Measurements from ENCODE around the gene TMEM163.

The TMEM163 gene

GRCh38 chr2:134522496-134523455, 196.0 kb downstream of the TMEM163 start:
- Histone ChIP-seq H3K36me3 (ENCODE audit: control insufficient read depth, low read length) (no peaks in the 10 kb centered on the region), H3F3A (ENCODE audit: control insufficient read depth, insufficient read depth) (no peaks in the 10 kb centered on the region), H3K27me3 (ENCODE audit: control insufficient read depth, low read length) (no peaks in the 10 kb centered on the region), H3K4me1 (ENCODE audit: control insufficient read depth, low read length) (no peaks in the 10 kb centered on the region), H3K79me2 (ENCODE audit: control insufficient read depth, low read length) (no peaks in the 10 kb centered on the region), H3K27ac (ENCODE audit: low read depth, low read length) (no peak overlapping the region), H4K20me1 (ENCODE audit: control insufficient read depth, insufficient read depth, low read depth, low read length) (no peaks in the 10 kb centered on the region), H3K9me2 (replicated peaks; ENCODE audit: control insufficient read depth, low read length) (no peaks in the 10 kb centered on the region), H3K9me3 (ENCODE audit: control insufficient read depth, insufficient read depth, low read length) (no peaks in the 10 kb centered on the region), H3K4me3 (ENCODE audit: low read length) (no peak overlapping the region), H3K4me2 (ENCODE audit: low read length) (no peak overlapping the region)
- TF ChIP-seq CTCF (IDR thresholded peaks at IDR 0.05; ENCODE audit: low read depth, low read length, poor library complexity, severe bottlenecking) (no peak), EZH2phosphoT487 (IDR thresholded peaks at IDR 0.05; ENCODE audit: borderline replicate concordance, low read length) (no peak)

DNA sequence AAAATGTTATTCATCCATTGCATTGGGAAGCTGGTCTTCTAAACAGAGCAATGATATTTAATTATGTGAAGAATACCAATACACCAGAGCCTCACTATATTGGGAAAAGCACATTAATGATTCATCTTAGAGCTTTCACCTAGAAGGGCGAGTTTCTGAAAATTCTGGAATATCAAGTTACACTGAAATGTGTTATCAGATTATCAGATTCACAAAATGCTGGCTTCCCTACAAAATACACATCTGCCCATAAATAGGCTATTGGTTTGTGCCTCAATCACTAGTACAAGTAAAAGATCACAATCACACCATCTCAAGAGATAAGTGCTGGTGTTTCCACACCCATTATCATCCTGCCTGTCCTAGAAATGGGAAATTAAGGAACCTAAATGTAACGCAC, 200.7 kb downstream of the TMEM163 start:
- Histone ChIP-seq H3K4me2 (ENCODE audit: low read length) (no peak overlapping the region), H3F3A (ENCODE audit: control insufficient read depth, insufficient read depth) (no peaks in the 10 kb centered on the region), H3K79me2 (ENCODE audit: control insufficient read depth, low read length) (no peaks in the 10 kb centered on the region), H4K20me1 (ENCODE audit: control insufficient read depth, insufficient read depth, low read depth, low read length) (no peaks in the 10 kb centered on the region), H3K9me2 (replicated peaks; ENCODE audit: control insufficient read depth, low read length) (no peaks in the 10 kb centered on the region), H3K9me3 (ENCODE audit: control insufficient read depth, insufficient read depth, low read length) (no peaks in the 10 kb centered on the region), H3K27me3 (ENCODE audit: control insufficient read depth, low read length) (no peaks in the 10 kb centered on the region), H3K27ac (ENCODE audit: low read depth, low read length) (no peak overlapping the region), H3K36me3 (ENCODE audit: control insufficient read depth, low read length) (no peaks in the 10 kb centered on the region), H3K4me1 (ENCODE audit: control insufficient read depth, low read length) (no peaks in the 10 kb centered on the region), H3K4me3 (ENCODE audit: low read length) (no peak overlapping the region)
- TF ChIP-seq EZH2phosphoT487 (IDR thresholded peaks at IDR 0.05; ENCODE audit: borderline replicate concordance, low read length) (no peak), CTCF (IDR thresholded peaks at IDR 0.05; ENCODE audit: low read depth, low read length, poor library complexity, severe bottlenecking) (no peak)

- Histone ChIP-seq H3K27ac (ENCODE audit: low read depth, low read length) (no peak overlapping the region), H3F3A (ENCODE audit: control insufficient read depth, insufficient read depth) (no peaks in the 10 kb centered on the region), H3K4me3 (ENCODE audit: low read length) (no peak overlapping the region), H3K9me3 (ENCODE audit: control insufficient read depth, insufficient read depth, low read length) (no peaks in the 10 kb centered on the region), H3K4me2 (ENCODE audit: low read length) (no peak overlapping the region), H4K20me1 (ENCODE audit: control insufficient read depth, insufficient read depth, low read depth, low read length) (no peaks in the 10 kb centered on the region), H3K79me2 (ENCODE audit: control insufficient read depth, low read length) (no peaks in the 10 kb centered on the region), H3K4me1 (ENCODE audit: control insufficient read depth, low read length) (no peaks in the 10 kb centered on the region), H3K27me3 (ENCODE audit: control insufficient read depth, low read length) (no peaks in the 10 kb centered on the region), H3K36me3 (ENCODE audit: control insufficient read depth, low read length) (no peaks in the 10 kb centered on the region), H3K9me2 (replicated peaks; ENCODE audit: control insufficient read depth, low read length) (no peaks in the 10 kb centered on the region)
- TF ChIP-seq EZH2phosphoT487 (IDR thresholded peaks at IDR 0.05; ENCODE audit: borderline replicate concordance, low read length) (no peak), CTCF (IDR thresholded peaks at IDR 0.05; ENCODE audit: low read depth, low read length, poor library complexity, severe bottlenecking) (no peak)
These were observed 203.7 kb downstream of the TMEM163 start for GRCh38 chr2:134515137-134515536.

Measured in DOHH2 (cell line).